GM12878 (cell line): Measurements from ENCODE around the gene EFNB2. TPM values are rescaled to one million over a fixed set of nuclear protein-coding genes. Genes with fewer than 3 reads are reported as not detected.

Experiments
- ATAC-seq: fragments of 200-7000 bp; cut with Tn5 transposase; 3 replicates; pipeline ENCODE4 v1.9.1; 2020; ENCODE audit warnings: mild to moderate bottlenecking, moderate library complexity
- BruUV-seq: library from RNA; stranded (reverse); fragments of 400-500 nt; replicated peaks from 2 replicates; lab custom pipeline; 2021; lab: Mats Ljungman, UMichigan
- CTCF ChIA-PET: fragments of 300-600 bp; sonication (Branson Sonifier 250); formaldehyde crosslinking; extraction: SDS; loops from one replicate; lab custom pipeline; 2021; ENCODE audit warnings: inconsistent platforms; lab: Yijun Ruan, JAX
- POLR2A ChIA-PET: fragments of 350-600 bp; formaldehyde crosslinking; extraction: SDS; loops from one replicate; lab custom pipeline; 2021; ENCODE audit warnings: inconsistent platforms; lab: Charles Lee
- RAD21 ChIA-PET: fragments of 300-600 bp; sonication (Branson Sonifier 250); formaldehyde crosslinking; loops from one replicate; lab custom pipeline; 2023; ENCODE audit warnings: antibody characterized with exemption; ENCODE audit not compliant: unreplicated experiment; lab: Charles Lee
- SMC1A ChIA-PET: fragments of 300-600 bp; sonication (Branson Sonifier 250); formaldehyde crosslinking; loops from one replicate; lab custom pipeline; 2023; ENCODE audit not compliant: unreplicated experiment, uncharacterized antibody; lab: Charles Lee
- DNase-seq: peaks from one replicate; pipeline ENCODE4 v3.0.0-alpha.2; 2011; ENCODE audit warnings: low read depth, low spot score
- FAIRE-seq: peaks from 3 replicates; lab custom pipeline; 2011; peaks lifted over from hg19 to GRCh38; lab: Jason Lieb, UNC
- H2AFZ ChIP-seq: 2 replicates; pipeline ENCODE4 v1.6.0; 2011; ENCODE audit warnings: low read depth, low read length, control low read depth; ENCODE audit not compliant: control insufficient read depth
- H3K27ac ChIP-seq: 2 replicates; pipeline ENCODE4 v1.5.1; 2011; ENCODE audit warnings: control low read depth; ENCODE audit not compliant: control insufficient read depth, insufficient read depth
- H3K27me3 ChIP-seq, 2 experiments: replicated peaks in 1 of 2; 2 replicates each; pipeline versions ENCODE4 v1.6.0 to v1.6.1; 2011; ENCODE audit warnings: low read length in 1 of 2; ENCODE audit not compliant: control insufficient read depth in 2 of 2, insufficient read depth in 2 of 2
- H3K36me3 ChIP-seq, 2 experiments: 2 replicates each; pipeline ENCODE4 v1.5.1; 2011; ENCODE audit warnings: low read length in 1 of 2; ENCODE audit not compliant: control insufficient read depth in 2 of 2, insufficient read depth in 2 of 2
- H3K4me1 ChIP-seq: 2 replicates; pipeline ENCODE4 v1.6.1; 2011; ENCODE audit warnings: mild to moderate bottlenecking, low read length, moderate library complexity, mixed read lengths; ENCODE audit not compliant: control insufficient read depth, insufficient read depth
- H3K4me2 ChIP-seq: 2 replicates; pipeline ENCODE4 v1.6.0; 2011; ENCODE audit warnings: control low read depth; ENCODE audit not compliant: control insufficient read depth, insufficient read depth
- H3K4me3 ChIP-seq: fragments of 200-600 bp; sonication (generic); 2 replicates; pipeline ENCODE4 v1.5.1; 2016
- H3K79me2 ChIP-seq: 2 replicates; pipeline ENCODE4 v1.6.0; 2011; ENCODE audit warnings: low read length; ENCODE audit not compliant: control insufficient read depth, insufficient read depth
- H3K9ac ChIP-seq: 2 replicates; pipeline ENCODE4 v1.8.0; 2011; ENCODE audit warnings: low read length, control low read depth, mixed read lengths; ENCODE audit not compliant: control insufficient read depth, insufficient read depth
- H3K9me3 ChIP-seq: replicated peaks from 3 replicates; pipeline ENCODE4 v1.5.1; 2011; ENCODE audit warnings: mild to moderate bottlenecking, low read length; ENCODE audit not compliant: control insufficient read depth, insufficient read depth
- H4K20me1 ChIP-seq: 2 replicates; pipeline ENCODE4 v1.6.0; 2011; ENCODE audit not compliant: control insufficient read depth, insufficient read depth
- CEBPB ChIP-seq, 2 experiments: fragments of 150-350 bp in 1 of 2; IDR thresholded peaks; 2 replicates each; pipeline ENCODE4 v1.6.1; 2012 to 2014; ENCODE audit warnings: low read depth in 2 of 2, low read length in 2 of 2, borderline replicate concordance in 1 of 2, inconsistent platforms in 1 of 2
- CHD1 ChIP-seq: IDR thresholded peaks from 2 replicates; pipeline ENCODE4 v1.6.1; 2012; ENCODE audit warnings: low read depth, low read length, improper control_type of control experiment
- HCFC1 ChIP-seq: fragments of 150-350 bp; IDR thresholded peaks from 2 replicates; pipeline ENCODE4 v1.6.1; 2014; ENCODE audit warnings: low read length
- MYC ChIP-seq: IDR thresholded peaks from 2 replicates; pipeline ENCODE4 v1.6.1; 2011; ENCODE audit warnings: mild to moderate bottlenecking, low read length, moderate library complexity, inconsistent platforms; ENCODE audit not compliant: insufficient read depth, insufficient replicate concordance, insufficient read length, severe bottlenecking
- NFIC ChIP-seq: IDR thresholded peaks from 2 replicates; pipeline ENCODE4 v1.6.1; 2012; ENCODE audit warnings: low read depth, mild to moderate bottlenecking, inconsistent platforms, low read length, moderate library complexity
- NFXL1 ChIP-seq: fragments of 450-650 bp; IDR thresholded peaks from 2 replicates; pipeline ENCODE4 v1.6.1; 2017; ENCODE audit warnings: antibody characterized with exemption, mild to moderate bottlenecking, borderline replicate concordance
- REST ChIP-seq: IDR thresholded peaks from 2 replicates; pipeline ENCODE4 v1.6.1; 2012; ENCODE audit warnings: mild to moderate bottlenecking, low read depth, low read length
- SUZ12 ChIP-seq: fragments of 200-600 bp; sonication (generic); IDR thresholded peaks from one replicate; pipeline ENCODE4 v1.6.1; 2018; ENCODE audit warnings: antibody characterized with exemption, mild to moderate bottlenecking; ENCODE audit not compliant: unreplicated experiment
- TARDBP ChIP-seq: IDR thresholded peaks from 2 replicates; pipeline ENCODE4 v1.6.1; 2016; ENCODE audit warnings: borderline replicate concordance
- WGBS: methylation state at CpG from one replicate; pipeline ENCODE4 v1.1.6; 2016; ENCODE audit warnings: low lambda C conversion rate; ENCODE audit not compliant: insufficient replicate concordance, insufficient coverage; ENCODE audit errors: missing lambda C conversion rate; 5-methylcytosine and 5-hydroxymethylcytosine counted together
- in situ Hi-C: fragments of 300-500 bp; cut with MboI; formaldehyde crosslinking; loops from 9 replicates; pipeline ENCODE4 v1.14.3; 2018; ENCODE audit warnings: mixed read lengths
- intact Hi-C: fragments of 100-400 bp; cut with micrococcal nuclease; formaldehyde crosslinking; loops from one replicate; pipeline ENCODE4 v1.14.2; 2022; ENCODE audit not compliant: unreplicated experiment
- polyA plus RNA-seq, 11 experiments: library from polyadenylated mRNA; depleted of rRNA in 4 of 11; unstranded in 6 of 11; stranded (reverse) in 5 of 11; fragments of >200 nt; fragmentation: Nextera tagmentation in 4 of 11; fragmentation: Illumina TruSeq in 1 of 11; extraction: Ambion mirVana in 4 of 11; extraction: Trizol in 1 of 11; gene quantifications; 1 replicate in 1 of 11; 2 replicates in 10 of 11; pipeline versions ENCODE4 v1.2.1 to v1.2.3, GENCODE V29; 2011 to 2016; ENCODE audit warnings: inconsistent platforms in 2 of 11, missing spikeins in 2 of 11, low read depth in 1 of 11
- total RNA-seq, 4 experiments: library from RNA; depleted of rRNA in 3 of 4; stranded (reverse); fragments of >200 nt in 3 of 4; fragmentation: Illumina TruSeq in 1 of 4; extraction: Trizol in 1 of 4; gene quantifications; 2 replicates each; pipeline versions ENCODE4 v1.2.1 to v1.2.3, GENCODE V29; 2013 to 2021
- TF ChIP-seq, protein P1 (sequence below): fragments of 450-650 bp; formaldehyde crosslinking; IDR thresholded peaks from 2 replicates; pipeline ENCODE4 v1.4.0; 2022; ENCODE audit warnings: mild to moderate bottlenecking, moderate library complexity
- TF ChIP-seq, protein P2 (sequence below): fragments of 450-650 bp; IDR thresholded peaks from 2 replicates; pipeline ENCODE4 v1.6.1; 2017; ENCODE audit warnings: borderline replicate concordance

EFNB2 gene
- total and polyA plus RNA-seq, 10 of the 15 experiments (the other 5 are each of a cell fraction or from before 2014, with no cell fraction given): 0.12 to 1.5 (median 0.31) TPM; not detected in 1

DNA sequence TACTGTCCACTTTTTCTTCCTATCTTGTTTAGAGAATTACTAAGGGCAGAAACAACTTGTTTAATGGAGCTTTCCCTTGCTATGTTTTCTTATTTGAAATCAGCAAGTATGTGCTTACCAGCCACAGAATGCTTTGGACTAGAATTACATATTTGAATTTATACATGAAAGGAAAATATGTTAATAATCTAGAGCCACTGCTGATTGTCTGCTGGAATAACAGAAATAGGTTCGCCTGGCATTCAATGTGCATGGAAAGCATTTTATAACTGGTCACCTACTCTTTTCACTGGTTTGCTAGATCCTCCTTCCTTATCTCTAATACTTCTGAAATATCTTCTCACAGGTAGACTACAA is 8.0 kb downstream of the EFNB2 start (continued):
- TF ChIP-seq, protein P1, sequence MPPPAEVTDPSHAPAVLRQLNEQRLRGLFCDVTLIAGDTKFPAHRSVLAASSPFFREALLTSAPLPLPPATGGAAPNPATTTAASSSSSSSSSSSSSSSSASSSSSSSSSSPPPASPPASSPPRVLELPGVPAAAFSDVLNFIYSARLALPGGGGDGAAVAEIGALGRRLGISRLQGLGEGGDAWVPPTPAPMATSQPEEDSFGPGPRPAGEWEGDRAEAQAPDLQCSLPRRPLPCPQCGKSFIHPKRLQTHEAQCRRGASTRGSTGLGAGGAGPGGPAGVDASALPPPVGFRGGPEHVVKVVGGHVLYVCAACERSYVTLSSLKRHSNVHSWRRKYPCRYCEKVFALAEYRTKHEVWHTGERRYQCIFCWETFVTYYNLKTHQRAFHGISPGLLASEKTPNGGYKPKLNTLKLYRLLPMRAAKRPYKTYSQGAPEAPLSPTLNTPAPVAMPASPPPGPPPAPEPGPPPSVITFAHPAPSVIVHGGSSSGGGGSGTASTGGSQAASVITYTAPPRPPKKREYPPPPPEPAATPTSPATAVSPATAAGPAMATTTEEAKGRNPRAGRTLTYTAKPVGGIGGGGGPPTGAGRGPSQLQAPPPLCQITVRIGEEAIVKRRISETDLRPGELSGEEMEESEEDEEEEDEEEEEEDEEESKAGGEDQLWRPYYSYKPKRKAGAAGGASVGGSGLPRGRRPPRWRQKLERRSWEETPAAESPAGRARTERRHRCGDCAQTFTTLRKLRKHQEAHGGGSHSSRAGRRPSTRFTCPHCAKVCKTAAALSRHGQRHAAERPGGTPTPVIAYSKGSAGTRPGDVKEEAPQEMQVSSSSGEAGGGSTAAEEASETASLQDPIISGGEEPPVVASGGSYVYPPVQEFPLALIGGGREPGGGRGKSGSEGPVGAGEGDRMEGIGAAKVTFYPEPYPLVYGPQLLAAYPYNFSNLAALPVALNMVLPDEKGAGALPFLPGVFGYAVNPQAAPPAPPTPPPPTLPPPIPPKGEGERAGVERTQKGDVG (CRISPR knock-in tag): no peak
- TF ChIP-seq TARDBP: no peak

- intact Hi-C loops (no loop called here), in situ Hi-C loops (loop anchor here (25.0 kb wide), 1 partner anchor 1540 kb away; no protein-coding TSS in a partner anchor)
- DNase-seq (no peak), ATAC-seq (no peak), FAIRE-seq (no peak)
- peaks cover under 1 to 2% of the 10 kb centered on the region in 2 experiments; a peak in 2 of 4 replicates for H3K27me3 ChIP-seq
- no peaks in the 10 kb centered on the region for H4K20me1 ChIP-seq
- H3K4me1 ChIP-seq: no peaks in the 10 kb centered on the region
- H3K9me3 ChIP-seq: no peaks in the 10 kb centered on the region; the same call in 2 of the 3 replicates
- H3K4me2 ChIP-seq: no peak overlapping the region
- WGBS: 46% methylated on average over 8 of the region's 8 CpGs
- ChIA-PET POLR2A (interaction anchor here (0.9 kb wide), 1 partner anchor 14 kb away, joined by 3 read pairs; no protein-coding TSS in a partner anchor), CTCF (interaction anchor here (1.2 kb wide), 1 partner anchor 11 kb away, joined by 3 read pairs; no protein-coding TSS in a partner anchor), SMC1A (interaction anchor here (0.7 to 1.5 kb wide), 5 partner anchors 11 to 1179 kb away, joined by 3 to 4 read pairs (median 3); no protein-coding TSS in a partner anchor), RAD21 (no interaction called here)
- H3K9ac ChIP-seq: no peak overlapping the region
- H3K4me3 ChIP-seq: no peak overlapping the region
- no peaks in the 10 kb centered on the region for H3K79me2 ChIP-seq
- H3K36me3 ChIP-seq: no peaks in the 10 kb centered on the region
- no peak overlapping the region for H3K27ac ChIP-seq
- no peak overlapping the region for H2AFZ ChIP-seq
- BruUV-seq: no TSS peak
- TF ChIP-seq MYC (no peak), NFXL1 (no peak), CHD1 (no peak), HCFC1 (no peak), SUZ12 (no peak), NFIC (no peak), REST (no peak), CEBPB (IDR thresholded peaks at IDR 0.05; ENCODE audit: borderline replicate concordance in 1 of 2, low read depth in 2 of 2, low read length in 2 of 2) (no peak)
- TF ChIP-seq, protein P2, sequence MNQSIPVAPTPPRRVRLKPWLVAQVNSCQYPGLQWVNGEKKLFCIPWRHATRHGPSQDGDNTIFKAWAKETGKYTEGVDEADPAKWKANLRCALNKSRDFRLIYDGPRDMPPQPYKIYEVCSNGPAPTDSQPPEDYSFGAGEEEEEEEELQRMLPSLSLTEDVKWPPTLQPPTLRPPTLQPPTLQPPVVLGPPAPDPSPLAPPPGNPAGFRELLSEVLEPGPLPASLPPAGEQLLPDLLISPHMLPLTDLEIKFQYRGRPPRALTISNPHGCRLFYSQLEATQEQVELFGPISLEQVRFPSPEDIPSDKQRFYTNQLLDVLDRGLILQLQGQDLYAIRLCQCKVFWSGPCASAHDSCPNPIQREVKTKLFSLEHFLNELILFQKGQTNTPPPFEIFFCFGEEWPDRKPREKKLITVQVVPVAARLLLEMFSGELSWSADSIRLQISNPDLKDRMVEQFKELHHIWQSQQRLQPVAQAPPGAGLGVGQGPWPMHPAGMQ: no peak
These were observed 8.6 kb downstream of the EFNB2 start for GRCh38 chr13:106526738-106527444.
